GM19455 (cell line): Measurements from ENCODE around the gene RAB3IL1.

Experiments used
- ATAC-seq: cut with Tn5 transposase; IDR thresholded peaks from one replicate; pipeline ENCODE4 v1.9.1; 2021; ENCODE audit not compliant: unreplicated experiment

The RAB3IL1 gene

DNA sequence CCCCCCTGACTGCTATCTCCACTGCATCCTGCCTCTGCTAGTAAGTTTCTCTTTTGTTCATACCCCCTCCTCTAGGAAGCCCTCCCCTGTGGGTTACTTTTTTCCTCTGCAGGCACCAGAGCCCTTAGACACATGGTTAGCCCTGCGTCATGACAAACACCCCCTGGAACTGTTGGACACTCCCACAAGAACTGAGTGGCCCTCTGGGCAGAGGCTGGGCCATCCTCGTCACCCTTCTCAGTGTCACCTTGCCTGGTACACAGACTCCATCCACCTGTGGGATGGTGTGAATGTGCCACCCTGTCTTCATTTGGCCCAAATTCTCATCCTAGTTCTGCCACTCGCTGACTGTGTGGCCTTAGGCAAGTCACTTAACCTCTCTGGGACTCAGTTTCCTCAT lies 4.1 kb upstream of the RAB3IL1 start:
- no peak for ATAC-seq

DNA sequence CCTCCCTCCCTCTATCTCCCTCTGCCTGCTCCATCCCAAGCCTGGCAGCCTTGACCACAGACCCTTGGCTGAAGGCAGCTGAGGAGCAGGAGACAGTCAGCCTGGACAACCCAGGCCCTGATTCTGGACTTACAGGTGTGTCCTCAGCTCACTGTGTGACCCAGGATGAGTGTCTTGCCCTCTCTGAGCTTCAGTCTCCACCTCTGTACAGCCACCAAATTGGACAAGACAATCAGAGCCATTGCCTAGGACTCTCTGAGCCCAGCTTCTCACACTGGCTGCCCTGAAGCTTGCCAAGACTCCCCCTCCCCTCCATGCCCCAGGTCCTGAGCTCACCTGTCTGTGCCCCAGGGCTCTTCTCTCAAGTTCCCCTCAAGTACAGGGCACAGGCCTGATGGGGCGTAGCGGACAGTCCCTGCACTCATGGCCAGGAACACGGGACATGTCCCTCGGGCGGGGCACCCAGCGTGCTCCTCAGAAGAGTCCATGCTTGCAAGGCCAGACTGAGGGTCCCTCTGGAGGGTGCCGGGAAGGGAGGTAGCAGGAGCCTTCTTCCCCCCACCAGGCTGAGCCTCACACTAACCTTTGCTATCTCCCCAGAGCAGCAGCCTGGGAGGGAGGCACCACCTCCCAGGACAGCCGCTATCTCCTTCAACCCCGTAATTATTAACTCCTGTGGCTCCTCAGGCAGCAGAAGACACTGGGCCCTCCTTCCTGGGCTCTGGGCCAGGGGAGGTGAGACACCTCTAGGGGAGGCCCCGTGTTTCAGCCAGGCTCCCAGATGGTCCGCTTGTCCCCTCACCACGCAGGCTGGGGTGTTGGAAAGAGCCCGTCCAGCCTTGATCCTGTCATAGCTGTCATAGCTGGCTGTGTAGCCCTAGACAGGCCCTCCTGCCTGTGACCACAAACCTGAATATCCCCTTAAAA lies 2.6 kb upstream of the RAB3IL1 start:
- ATAC-seq = no peak

DNA sequence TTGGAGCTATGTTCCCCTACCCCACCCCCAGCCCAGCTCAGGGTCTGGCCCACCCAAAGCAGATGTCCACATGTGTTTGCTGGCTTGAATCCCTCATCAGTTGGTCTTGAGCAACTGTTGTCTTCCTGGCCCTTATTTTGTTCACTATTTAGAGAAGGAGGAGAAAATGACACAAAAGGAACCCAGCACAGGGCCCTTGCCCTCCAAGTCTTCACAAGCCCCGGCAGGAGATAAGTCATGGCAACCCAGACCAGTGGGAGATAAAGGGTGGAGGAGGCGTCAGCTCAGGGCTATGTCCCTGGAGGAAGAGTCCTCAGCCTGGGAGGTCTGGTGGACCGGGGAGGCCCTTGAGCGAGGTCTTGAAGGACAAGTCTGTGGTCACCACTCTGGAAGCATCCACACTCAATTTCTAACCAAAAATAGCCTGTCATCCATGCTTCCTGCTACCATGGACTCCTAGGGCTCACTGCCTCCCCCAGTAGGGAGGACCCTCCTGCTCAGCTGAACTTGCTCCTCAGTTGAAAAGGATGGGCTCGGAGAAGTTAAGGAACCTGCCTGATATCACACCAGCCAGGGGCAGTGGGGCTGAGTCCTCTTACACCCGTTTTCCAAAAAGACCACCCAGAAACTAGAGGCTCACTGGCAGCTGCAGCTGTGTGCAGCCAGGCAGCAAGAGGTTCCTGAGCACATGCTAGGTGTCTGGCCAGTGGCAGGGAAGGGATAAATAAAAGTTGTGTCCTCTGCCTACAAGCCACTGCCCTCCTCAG lies 1.8 kb upstream of the RAB3IL1 start:
- no peak for ATAC-seq

DNA sequence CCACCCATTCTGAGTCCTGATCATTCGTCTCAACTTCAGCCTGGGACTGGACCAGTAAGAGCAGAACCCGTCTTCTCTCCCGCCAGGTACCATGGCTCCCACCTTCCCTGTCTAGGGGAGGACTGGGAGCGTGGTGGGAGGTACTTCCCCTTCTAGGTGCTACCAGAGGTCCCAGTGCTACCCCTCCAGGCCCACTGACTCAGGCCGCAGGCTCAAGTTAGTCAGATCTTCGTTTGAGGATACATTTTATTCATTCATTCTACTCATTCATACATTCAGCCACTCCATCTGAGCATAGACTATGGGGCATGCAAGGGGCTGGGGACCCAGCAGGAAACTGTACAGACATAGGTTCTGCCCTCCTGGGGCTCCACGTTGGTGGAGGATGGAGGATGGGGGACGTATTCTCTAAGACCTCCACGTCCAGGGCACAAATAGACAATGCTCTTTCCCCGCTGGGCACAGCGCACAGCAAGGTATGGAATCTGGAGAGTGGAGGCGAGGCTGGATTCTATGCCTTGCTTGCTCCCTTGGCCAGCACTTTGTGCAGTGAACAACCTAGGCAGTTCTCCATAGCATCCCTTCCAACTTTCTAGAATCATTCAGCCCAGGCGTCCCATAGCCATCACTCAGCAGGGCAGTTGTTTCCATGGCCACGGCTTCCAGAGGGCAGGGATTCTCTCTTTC lies 1.0 kb upstream of the RAB3IL1 start:
- no peak for ATAC-seq

DNA sequence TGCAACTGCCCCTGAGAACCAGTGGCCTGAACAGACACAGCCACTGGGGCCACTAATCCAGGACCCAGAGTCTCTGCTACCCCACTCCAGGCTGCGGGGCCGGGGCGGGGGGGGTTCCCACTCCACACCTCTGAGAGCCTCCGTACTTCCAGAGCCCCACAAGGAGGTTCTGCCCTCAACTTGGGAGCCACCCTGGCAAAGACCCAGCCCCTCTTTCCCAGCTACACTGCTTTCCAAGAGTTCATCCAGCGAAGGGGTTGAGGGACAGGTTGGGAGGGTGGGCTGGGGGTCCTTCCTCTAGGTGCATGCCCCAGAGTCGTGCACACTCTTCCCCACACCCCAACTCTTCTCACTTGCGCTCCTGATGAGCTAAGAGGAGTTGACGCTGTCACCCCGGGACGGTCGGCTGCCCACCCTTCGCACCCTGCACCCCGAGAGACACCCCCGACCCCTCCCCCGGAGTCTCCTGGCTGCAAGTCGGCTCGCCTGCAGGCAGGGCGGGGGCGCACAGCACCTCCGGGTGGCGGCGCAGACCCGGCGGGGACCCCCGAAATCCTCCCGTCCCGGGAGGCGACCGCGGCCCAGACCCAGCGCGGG lies 531 bp downstream of the RAB3IL1 start:
- ATAC-seq = no peak

DNA sequence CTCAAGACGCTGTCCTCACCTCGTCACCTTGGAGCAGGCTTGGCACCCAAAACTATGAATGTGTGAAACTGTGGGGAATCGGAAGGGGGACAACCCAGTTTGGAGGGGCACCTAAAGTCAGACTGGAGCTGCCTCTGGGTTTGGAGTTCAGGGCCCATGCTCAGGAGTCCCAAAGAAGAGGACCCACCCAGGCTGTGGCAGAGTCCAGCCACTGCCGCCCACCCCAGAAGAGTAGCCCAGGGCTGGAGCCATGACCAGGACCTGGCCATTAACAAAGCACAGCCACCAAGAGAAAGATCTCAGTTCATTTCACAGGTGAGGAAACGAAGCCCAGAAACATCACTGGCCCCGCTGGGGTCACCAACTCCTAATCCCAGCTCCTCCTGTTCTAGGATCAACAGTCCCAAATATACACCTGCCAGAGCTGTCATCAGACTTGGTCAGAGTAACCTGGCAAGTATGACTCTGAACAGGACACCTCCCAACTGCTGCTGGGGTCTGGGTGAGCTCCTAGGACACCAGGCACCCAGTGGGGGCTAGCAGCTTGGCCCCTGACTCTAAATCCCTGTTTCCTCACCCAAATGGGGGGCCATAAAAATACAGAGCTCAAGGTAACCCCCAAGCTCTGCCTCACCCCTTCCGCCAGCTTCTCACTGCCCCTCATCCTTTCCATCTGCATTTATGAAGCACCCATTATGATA lies 2.7 kb downstream of the RAB3IL1 start:
- no peak for ATAC-seq

DNA sequence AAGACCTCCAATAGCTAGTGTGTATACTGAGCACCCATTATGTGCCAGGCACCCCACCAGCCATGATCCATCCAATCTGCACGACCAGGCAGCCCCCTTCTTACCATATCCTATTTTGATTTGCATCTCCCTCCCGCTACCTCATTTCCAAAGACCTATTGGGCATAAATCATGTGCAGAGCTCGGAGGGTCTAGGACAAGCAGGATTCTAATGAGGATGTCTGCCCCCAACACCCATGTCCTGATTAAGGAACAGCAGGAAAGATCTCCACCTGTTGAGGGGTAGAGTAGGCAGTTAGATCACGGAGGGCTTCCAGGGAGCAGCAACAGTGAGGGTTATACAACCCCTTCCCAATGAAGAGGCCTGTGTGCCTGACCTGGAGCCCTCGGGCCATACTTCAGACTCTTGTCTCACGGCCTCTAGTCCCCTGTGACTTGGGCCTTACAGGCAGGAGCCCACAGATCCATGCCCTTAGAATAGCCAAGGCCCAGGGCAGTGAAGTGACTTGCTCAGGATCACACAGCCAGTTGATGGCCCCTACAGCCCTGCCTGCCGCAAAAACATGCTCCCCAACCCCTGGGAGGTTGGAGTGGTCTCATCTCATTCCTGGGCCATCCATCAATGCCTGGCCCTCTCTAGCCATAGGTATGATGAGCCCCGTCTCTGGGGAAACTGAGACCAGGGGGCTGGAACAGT lies 3.5 kb downstream of the RAB3IL1 start:
- no peak for ATAC-seq

DNA sequence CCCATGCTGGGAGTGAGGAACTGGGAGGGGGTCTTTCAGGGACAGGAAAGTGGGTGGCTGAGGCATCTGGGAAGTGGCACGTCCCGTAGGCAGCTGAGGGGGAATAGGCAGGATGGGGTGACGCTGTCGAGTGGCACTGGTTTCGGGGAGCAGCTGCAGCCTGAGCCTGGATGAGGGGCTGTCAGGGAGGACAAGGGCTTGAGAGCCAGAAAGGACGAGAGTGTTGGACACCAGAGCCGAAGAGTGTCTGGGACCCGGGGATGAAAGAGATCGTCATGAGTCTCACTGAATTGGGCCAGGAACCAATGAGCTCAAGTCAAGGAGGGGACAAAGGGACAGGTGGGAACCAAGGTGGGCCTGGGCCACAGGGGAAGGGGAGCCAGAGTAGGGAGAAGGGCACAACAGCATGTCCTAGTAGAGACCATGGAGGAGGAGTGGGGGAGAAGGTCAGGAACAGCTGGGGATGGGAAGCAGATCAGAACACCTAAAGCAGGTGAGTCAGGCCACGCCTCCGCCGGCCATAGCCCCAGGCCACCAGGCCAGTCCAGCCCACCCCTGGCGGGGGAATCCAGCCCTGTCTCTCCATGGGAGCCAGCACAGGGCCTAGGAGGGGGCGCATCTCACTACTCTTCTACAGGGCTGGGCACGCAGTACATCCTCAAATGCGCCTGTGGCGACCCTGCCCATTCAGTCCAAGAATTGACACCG lies 4.2 kb downstream of the RAB3IL1 start:
- ATAC-seq = no peak

DNA sequence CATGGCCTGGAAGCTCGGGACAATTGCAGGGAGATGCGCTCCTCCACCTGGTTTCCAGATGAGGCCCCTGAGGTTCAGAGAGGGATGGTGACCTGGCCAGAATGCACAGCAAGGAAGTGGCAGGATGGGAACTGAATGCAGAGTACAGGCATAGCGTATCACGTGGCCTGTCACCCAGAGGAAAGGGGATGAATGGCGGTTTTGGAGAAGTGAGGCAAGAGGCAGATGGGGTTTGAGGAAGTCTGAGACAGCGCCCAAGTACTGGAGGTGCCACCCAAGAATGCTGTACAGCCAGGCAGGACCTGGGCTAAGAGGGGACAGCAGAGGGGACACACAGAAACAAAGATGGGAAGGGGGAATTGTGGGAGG lies 4.9 kb downstream of the RAB3IL1 start:
- no peak for ATAC-seq

DNA sequence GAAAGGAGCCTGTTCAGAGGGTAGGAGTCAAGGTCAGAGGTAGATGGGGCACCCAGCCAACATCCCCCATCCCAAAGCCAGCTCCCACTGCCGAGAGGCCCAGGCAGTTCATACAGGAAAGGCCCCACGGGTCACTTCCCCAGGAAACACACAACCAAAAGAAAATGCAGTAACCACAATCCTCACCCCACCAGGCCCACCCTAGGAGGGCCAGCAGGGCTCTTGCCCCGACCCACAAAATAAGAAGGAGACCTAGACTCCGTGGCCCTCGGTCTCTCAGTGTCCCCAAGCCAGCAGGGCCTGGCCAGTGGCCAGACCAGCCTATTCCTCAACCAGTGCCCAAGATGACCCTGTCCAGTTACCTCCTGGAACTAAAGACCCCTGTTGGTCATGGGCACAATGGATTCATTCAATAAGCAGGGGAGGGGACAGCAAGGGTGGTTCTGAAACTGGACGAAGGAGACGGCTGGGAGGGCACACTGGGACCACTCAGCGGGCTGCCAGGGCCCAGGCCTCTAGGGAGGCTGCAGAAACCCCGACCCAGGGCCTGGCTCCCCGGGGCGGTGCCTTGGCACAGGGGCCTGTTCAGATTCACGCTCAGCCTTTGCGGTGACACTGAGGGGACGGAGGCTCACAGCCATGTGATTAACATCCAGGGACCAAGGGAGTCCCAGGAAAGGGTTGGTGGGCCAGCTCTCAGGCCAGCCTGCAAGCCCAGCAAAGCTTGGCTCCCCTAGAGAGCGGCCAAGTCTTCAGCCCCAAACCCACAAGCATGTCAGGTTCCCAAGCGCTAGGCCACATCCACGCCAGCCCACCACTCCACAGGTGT lies 5.5 kb downstream of the RAB3IL1 start:
- no peak for ATAC-seq

DNA sequence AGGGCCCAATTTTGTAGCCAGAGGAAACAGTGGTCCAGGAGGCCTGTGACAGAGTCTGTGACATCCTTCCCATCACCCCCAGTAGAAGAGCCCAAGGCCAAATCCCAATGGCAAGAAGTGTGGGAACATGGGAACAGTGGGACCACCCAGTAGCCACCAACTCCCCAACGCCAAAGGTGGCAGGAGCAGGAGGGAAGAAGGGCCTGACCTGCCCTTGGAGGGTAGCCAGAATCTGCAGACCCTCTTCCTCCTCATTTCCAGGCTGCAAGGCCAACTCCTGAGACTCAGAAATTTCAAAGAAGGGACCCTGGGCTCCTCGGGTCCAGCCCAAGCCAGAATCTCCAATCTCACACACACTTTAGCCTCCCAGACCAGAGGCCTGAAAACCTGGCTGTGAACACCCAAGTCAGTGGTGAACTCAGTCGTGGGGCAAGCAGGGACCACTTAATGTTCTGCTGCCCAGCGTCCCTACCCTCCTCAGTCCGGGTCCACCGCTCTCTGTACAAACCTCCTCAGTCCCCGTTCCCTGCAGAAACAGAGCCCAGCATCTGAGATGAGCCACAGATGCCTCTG lies 6.2 kb downstream of the RAB3IL1 start:
- no peak for ATAC-seq

DNA sequence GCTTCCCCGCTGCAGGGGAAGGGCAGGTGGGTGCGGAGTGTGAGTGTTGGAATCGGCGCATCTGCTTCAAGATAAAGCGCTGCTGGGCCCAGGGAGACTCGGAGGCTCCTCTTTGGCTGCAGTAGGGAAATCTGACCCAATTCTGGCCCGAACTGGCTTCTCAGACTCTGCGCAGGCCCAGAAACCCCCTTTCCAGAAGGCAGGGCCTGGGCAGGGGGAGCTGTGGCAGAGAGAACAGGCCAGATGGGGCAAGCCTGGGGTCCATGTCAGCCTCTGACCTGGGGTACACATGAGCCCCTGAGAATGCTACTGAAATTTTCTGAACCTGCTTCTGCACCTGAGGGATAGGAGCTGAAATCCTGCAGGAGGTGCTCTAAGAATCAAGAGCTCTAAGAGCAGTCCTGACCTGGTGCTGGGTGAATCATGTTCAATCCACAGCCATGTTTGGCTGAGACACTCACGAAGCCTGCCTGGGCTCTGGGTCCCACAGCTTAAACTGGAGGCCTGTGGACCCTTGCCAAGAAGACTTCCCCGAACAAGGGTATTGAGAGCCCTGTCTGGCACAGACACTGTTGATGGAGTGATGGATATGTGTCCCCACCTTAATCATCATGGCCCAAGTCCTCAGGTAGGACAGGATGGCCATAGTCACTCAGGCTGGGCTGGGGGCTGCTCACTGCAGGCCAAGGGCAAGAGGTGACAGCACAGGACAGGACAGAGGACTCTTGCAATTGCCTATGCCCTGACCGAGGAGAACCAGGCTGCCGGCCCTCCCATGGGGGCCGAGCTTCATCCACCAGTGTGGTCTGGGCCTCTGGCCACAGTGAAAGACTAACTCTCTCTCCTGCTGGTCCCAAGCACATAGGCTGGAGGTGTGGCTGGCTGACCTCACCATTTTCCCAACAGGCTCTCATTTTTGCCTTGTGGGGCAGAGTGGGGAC lies 6.9 kb downstream of the RAB3IL1 start:
- no peak for ATAC-seq

DNA sequence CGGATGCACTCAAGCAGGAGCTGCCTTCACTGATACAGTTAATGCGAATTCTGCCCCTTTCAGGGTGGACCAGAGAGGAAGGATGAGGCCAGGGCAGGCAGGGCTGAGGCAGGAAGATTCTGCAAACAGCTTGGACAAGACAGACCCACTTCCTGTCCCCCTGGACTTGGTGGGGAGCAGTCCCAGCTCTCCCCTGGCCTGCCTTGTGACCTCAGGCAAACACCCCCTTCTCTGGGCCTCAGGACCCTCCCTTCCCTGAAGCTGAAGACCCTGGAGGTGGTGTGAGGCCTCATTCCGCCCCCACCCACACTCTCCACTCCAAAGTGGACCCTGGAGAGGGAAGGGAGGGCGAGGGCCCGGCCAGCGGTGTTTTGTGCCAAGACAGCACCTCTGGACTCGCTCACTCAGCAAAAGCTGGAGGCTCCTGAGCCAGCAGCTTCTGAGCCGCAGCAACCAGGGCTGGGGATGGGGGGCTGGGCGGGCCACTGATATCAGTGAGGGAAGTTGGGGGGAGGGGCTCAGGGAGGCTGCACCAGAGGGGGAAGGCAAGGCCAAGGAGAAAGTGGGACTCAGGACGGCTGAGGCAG lies 8.5 kb downstream of the RAB3IL1 start:
- no peak for ATAC-seq

DNA sequence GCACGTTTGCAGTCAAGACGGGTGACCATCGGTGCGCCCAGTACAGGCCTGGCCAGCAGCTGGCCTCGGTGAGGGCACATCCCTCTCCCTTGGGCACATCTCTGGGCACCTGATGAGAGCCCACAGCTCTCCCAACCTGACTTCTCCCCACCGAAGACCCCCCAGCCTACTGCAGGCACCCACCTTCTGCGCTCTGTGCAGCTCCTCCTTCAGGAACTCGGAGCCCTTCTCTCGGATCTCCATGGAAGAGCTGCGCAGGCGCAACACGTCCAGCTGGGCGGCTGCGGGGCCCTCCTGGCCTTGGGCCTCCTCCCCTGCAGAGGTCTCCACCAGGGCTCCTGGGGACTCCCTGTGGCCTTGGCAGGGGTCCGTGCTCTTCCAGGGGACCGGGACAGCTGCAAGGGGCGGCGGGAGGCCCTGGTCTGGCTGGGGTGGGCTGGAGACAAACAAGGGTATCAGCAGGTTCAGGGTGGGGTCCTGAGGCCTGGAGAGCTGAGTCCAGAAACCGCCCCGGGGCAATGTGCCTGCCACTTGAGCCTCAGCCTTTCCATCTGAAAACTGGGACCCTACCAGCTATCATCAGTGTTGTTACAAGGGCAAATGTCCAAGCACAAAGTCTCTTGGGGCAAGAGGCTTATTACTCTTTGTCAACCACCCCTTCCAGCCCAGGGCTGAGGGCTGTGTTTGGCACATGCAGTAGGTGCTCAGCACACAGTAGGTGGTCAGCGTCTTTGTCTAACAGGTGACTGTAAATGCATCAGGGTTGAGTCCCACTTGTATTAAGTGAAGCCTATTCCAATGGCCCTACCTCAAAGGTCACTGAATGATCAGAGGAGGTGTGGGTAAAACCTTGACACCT lies 9.3 kb downstream of the RAB3IL1 start:
- no peak for ATAC-seq

DNA sequence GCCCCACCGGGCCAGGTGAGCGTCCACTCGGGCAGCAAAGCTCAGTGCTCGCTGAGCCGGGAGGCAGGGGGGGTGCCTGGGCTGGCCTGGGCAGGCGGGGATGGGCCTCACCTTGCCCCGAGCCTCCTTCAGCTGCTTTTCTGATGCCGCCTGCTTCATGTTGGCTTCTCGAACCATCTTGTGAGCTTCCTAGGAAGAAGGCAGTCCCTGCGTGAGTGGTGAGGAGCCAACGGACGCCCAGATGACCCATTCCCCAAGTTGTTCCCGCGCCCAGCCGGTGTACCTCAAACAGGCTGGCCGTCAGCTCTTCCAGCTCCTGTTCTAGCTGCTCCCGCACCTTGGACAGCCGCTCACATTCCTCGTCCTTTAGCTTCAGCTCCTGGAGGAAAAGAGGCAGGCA lies 10.1 kb downstream of the RAB3IL1 start:
- no peak for ATAC-seq

DNA sequence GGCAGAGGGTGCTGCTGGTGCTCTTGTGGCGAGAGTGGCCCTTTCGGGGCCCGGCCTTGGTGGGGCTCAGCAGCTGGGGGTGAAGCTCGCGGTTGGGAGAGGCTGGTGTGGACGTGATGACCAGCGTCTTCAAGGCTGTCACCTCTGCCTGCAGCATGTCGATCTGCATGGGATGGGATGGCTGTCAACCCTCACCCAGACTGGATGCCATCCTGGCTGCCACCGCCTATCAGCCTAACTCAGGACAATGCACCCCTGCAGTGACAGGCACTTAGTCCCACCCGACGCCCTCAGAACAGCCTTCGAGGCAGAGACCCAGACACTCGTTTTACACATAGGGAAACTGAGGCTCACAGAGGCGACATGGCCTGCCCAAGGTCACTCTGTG lies 10.8 kb downstream of the RAB3IL1 start:
- no peak for ATAC-seq
